ENCODE results near the gene CCDC13. TPM values are rescaled to one million over a fixed set of nuclear protein-coding genes. Genes with fewer than 3 reads are reported as not detected.
A peak's percentile ranks its signal among the peaks of the same experiment; 100 is the strongest.

CCDC13 gene
- total and polyA plus RNA-seq, 12 donors: 0.16 to 1.2 (median 0.55) TPM; not detected in 2

DNA sequence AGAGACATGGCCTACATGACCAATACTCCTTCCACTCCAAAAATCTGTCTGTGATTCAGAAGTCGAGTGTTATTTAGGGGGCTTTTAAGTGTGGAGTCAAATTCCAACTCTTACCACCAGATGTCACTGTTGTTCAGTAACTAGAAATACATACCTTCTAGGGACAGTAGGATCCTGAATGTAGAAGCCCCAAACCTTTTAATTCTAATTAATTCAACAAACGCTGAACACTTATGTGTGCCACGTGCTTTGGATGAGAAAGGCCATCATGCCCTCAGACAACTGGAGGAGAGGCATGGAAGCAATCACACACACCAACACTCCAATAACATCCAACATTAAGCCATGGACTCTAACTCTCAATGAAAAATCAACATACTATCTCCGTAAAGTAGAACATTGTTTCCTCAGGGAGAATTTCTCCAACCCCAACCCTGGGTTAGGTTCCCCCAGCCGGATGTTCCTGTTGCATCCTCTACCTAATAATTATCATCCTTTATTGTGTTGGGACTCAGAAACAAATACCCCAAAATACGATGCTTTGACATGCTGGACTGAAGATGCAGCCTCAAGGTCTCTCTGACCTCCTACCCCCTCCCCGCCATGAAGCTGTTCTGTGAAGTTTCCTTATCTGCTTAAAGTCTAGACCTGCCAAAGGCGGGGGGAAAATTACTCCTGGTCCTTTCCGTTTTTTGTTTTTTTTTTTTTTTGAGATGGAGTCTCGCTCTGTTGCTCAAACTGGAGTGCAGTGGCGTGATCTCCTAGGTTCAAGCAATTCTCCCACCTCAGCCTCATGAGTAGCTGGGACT is 8.0 kb upstream of the CCDC13 start:
- peaks cover 0 to 19% (median 1%) of the 10 kb centered on the region in 9 donors for H3K4me1 ChIP-seq
- TF ChIP-seq, protein P1, sequence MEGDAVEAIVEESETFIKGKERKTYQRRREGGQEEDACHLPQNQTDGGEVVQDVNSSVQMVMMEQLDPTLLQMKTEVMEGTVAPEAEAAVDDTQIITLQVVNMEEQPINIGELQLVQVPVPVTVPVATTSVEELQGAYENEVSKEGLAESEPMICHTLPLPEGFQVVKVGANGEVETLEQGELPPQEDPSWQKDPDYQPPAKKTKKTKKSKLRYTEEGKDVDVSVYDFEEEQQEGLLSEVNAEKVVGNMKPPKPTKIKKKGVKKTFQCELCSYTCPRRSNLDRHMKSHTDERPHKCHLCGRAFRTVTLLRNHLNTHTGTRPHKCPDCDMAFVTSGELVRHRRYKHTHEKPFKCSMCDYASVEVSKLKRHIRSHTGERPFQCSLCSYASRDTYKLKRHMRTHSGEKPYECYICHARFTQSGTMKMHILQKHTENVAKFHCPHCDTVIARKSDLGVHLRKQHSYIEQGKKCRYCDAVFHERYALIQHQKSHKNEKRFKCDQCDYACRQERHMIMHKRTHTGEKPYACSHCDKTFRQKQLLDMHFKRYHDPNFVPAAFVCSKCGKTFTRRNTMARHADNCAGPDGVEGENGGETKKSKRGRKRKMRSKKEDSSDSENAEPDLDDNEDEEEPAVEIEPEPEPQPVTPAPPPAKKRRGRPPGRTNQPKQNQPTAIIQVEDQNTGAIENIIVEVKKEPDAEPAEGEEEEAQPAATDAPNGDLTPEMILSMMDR (IDR thresholded peaks at IDR 0.05): peak; percentile 66 to 84 (median 77)
- no peak overlapping the region for H3K4me3 ChIP-seq
- no peaks in the 10 kb centered on the region for H3K9me3 ChIP-seq
- no peak overlapping the region for H3K27ac ChIP-seq
- no peaks in the 10 kb centered on the region for H3K27me3 ChIP-seq
- intact Hi-C loops (cut with DNase I): loop anchor here (1.0 to 10.0 kb wide), 8 partner anchors 51 to 101 kb away; no protein-coding TSS in a partner anchor
- DNase-seq: peak in 1 of 2 donors; percentile 22
- ATAC-seq: peak; percentile 51 to 82 (median 72)
- WGBS, 2 donors: 55 to 58% methylated on average over 11 of the region's 11 CpGs
- peaks cover 0 to 51% (median 7%) of the 10 kb centered on the region in 9 donors for H3K36me3 ChIP-seq

DNA sequence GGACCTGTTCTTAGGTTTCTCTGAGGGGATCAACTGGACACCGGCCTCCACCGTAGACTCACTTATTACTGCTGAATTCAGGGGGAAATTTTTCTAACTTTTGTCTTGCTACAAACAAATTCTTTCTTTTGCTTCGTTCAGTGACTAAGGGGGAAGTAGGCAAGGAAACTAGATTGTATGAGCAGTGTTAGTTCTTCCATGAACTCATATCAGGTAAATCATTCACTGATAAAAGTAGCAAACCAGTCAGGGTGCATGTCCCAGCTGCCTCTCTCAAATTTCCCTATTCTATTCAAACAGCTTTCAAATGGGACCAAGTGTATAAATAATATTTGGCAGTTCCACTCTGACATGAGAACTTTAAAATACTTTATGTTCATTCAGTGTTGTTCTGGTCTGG is 7.3 kb upstream of the CCDC13 start:
- intact Hi-C loops (cut with DNase I): loop anchor here (2.0 to 10.0 kb wide), 7 partner anchors 52 to 102 kb away; no protein-coding TSS in a partner anchor
- peaks cover 0 to 16% (median 0%) of the 10 kb centered on the region in 9 donors for H3K4me1 ChIP-seq
- peaks cover 0 to 47% (median 4%) of the 10 kb centered on the region in 9 donors for H3K36me3 ChIP-seq
- no peak overlapping the region for H3K27ac ChIP-seq
- no peak for DNase-seq
- WGBS, 2 donors: 75 to 79% methylated on average over 3 of the region's 3 CpGs
- H3K27me3 ChIP-seq: no peaks in the 10 kb centered on the region
- ATAC-seq: no peak
- H3K4me3 ChIP-seq: no peak overlapping the region
- TF ChIP-seq, protein P1 (IDR thresholded peaks at IDR 0.05): no peak
- H3K9me3 ChIP-seq: no peaks in the 10 kb centered on the region

DNA sequence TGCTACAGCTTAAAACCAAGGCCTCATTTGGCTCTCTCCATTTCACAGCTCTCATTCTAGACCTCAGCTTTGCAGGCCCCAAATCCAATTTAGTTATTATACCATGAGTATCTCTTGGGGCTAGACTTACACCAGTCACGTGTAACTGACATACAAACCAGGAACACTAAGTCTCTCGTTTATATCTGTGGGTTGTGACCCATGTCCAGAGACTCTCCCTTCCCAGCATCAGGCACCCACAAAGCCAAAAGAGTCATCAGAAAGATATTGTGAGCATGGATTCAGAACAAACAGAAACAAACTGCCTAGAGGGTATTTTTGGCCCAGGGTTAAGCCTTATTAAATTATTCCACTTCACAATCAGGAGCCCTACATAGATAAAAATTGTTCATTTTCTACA is 5.6 kb upstream of the CCDC13 start:
- 49 to 54% methylated on average over 2 of the region's 2 CpGs for WGBS, 2 donors
- H3K4me1 ChIP-seq: peaks cover 0 to 17% (median 0%) of the 10 kb centered on the region in 9 donors

DNA sequence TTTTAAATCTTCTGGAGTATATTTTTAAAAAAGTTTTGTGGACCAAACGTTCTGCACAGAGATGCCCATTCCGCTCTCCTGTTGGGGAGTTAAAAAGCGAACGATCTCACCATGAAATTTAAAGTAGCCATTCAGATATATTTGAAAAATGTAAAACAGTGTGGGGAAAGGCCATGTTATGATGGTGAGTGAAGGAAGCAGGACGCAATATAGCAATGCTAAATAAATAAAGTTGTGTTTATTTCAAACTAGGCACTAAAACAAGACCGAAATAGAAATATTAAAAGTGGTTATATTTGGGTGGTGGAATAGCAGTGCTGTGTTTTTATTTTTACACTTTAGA is 327 bp upstream of the CCDC13 start:
- Histone ChIP-seq H3K9me3 (no peaks in the 10 kb centered on the region), H3K4me3 (peak overlapping the region; percentile 23 to 64 (median 52)), H3K27ac (peak overlapping the region in 9 of 10 donors; percentile 31 to 94 (median 72)), H3K4me1 (peaks cover 0 to 14% (median 7%) of the 10 kb centered on the region in 9 donors), H3K36me3 (peaks cover 0 to 5% (median 0%) of the 10 kb centered on the region in 9 donors), H3K27me3 (no peaks in the 10 kb centered on the region)
- TF ChIP-seq, protein P1 (IDR thresholded peaks at IDR 0.05): no peak
- peak in 7 of 8 donors; percentile 2 to 44 (median 17) for ATAC-seq
- DNase-seq: no peak
- 7 to 10% methylated on average over 6 of the region's 6 CpGs for WGBS, 2 donors
- intact Hi-C loops (cut with DNase I): no loop called here

More for the DNA sequence above, 5.6 kb upstream of the CCDC13 start:
- Histone ChIP-seq H3K9me3 (no peaks in the 10 kb centered on the region), H3K27me3 (no peaks in the 10 kb centered on the region), H3K36me3 (peaks cover 0 to 30% (median 0%) of the 10 kb centered on the region in 9 donors), H3K27ac (peak overlapping the region in 5 of 10 donors; percentile 5 to 56 (median 19)), H3K4me3 (no peak overlapping the region)
- DNase-seq: no peak
- ATAC-seq: peak in 6 of 8 donors; percentile 41 to 88 (median 64)
- TF ChIP-seq, protein P1 (IDR thresholded peaks at IDR 0.05): no peak
- intact Hi-C loops (cut with DNase I): loop anchor here in 2 of 10 donors (5.0 kb wide), 2 partner anchors 54 to 104 kb away; no protein-coding TSS in a partner anchor

All from heart right ventricle (tissue), 16 donors.